Hematopoietic multipotent progenitor cell treated with erythropoietin and hydrocortisone succinate and interleukin-3 and kit ligand, for 4 days (in vitro differentiated cells): ENCODE data around the gene HMG20B.

Experiments
- DNase-seq: peaks from one replicate; pipeline ENCODE4 v3.0.0-alpha.2; 2015

Gene HMG20B

GRCh38 chr19:3537438-3538240, 35.1 kb upstream of the HMG20B start:
- peak; percentile 32 for DNase-seq

- no peak for DNase-seq
Observed at GRCh38 chr19:3538258-3538929, 34.4 kb upstream of the HMG20B start.

DNA sequence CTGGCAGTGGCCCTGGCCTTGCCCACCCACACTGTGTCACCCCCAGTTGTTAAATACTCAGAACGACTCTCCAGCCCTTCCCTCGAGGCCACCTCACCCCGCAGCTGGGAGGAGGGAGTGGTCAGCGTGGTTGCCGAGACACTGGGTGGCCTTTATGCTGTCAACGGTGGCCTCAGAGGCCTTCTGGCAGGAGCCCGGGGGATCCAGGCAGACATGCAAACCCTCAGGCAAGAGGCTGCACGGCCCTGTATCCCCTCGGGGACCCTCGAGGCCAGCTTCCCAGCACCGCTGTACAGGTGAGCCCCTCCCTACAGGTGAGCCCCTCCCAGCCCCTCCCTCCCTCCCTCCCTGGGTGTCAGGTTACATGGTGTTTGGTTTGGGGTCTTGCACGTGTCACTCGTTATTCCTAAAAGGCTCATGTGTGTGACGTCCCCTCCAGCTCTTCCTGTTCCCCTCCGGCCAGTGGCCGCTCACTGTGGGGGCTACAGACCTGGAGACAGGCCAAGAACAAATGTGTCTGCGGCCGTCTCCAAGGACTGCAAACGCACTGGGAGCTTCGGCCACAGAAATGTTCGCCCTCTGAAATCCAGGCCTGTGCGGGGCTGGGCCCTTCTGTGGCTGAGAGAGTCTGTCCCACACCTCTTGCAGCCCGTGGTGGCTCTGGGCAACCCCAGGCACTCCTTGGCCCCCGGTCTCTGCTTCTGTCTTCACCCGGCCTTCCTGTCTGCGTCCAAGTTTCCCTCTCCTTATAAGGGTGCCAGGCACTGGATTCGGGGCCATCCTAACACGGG, 33.6 kb upstream of the HMG20B start, which contains the start of gene TEKTIP1:
Gene TEKTIP1 (plus strand): TSS at position 210 of the 791 bp plus-strand sequence. CDS start 4 bp downstream, at position 214.
- DNase-seq, result no peak

GRCh38 chr19:3539756-3540118, 33.0 kb upstream of the HMG20B start:
- DNase-seq, result no peak

GRCh38 chr19:3543150-3544057, 29.3 kb upstream of the HMG20B start:
- no peak for DNase-seq

GRCh38 chr19:3544058-3544376, 28.7 kb upstream of the HMG20B start:
- no peak for DNase-seq

- peak; percentile 79 for DNase-seq
Observed at GRCh38 chr19:3544742-3545668, 27.7 kb upstream of the HMG20B start.

DNA sequence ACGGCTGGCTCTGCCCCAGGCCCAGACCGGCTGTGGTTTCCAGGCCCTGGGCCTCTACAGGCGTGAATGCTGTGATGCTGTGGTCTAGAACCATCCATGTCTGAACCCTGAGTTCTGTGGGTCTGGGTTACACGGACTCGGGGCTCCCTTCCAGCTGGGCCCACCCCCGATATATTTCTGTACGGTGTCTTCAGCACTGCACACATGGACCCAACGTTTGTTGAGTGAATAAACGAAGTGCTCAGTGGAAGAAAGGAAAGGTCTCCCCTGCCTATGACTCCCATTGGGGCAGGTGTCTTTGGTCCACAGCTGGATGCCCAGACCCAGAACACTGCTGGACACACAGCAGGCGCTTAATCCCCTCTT, 27.1 kb upstream of the HMG20B start:
- DNase-seq, result no peak

GRCh38 chr19:3546119-3546518, 26.6 kb upstream of the HMG20B start:
- no peak for DNase-seq

- DNase-seq, result peak; percentile 63
Observed at GRCh38 chr19:3547301-3547731, 25.4 kb upstream of the HMG20B start.

DNA sequence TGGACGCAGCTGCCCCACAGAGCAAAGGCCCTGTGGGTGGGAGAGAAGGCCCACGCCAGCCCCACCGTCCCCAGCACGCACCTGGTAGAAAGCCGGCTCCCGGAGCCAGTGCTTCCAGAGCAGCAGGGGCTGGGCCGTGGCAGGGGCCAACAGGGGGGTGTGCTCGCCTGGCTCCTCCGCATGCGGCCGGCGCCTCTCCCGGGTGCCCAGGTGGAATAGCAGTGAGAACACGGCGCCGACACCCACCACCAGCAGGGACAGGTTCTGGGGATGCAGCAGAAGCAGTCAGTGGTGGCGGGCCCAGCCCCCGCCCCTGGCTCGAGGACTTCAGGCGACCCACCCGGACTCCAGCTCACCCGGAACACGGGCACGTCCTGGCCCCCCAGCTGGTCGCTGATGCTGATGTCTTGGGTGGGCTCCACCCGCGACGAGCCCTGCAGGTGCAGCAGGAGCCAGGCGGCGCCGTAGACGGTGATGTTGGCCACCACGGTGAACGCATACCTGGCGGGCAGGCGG, 24.9 kb upstream of the HMG20B start:
- no peak for DNase-seq

DNA sequence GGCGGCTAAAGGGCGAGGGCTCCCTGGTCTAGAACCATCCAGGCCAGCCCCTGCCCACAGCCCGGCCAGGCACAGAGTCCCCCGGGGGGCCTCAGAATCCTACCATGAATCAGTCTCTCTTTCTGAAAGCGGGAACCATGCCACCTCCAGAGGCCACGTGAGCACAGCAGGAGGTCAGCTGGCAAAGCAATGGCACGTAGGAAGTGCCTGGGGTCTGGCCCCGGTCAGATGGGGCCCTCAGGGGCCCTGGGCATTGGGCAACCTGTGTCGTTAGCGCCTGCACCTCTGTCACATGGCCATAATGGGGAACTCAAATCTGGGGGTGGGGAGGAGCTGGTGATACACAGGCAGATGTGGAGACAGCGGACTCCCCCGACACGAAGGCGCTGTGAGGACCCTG, 24.1 kb upstream of the HMG20B start:
- peak; percentile 73 for DNase-seq

GRCh38 chr19:3549816-3550215, 22.9 kb upstream of the HMG20B start:
- DNase-seq, result no peak

GRCh38 chr19:3550947-3551791, 21.6 kb upstream of the HMG20B start:
- DNase-seq, result no peak

DNA sequence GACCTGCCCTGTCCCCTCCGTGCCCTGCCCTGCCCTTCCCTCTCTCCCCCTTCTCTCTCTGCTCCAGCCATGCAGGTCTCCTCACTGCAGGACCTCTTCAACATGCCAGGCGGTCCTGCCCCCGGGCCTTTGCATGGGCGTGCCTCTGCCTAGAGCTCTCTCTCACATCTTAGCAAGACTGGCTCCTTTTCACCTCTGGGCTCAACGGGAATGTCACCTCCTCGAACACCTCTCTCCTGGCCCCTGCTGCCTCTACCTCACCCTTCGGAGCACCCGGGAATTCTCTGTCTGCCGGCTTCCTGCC, 21.0 kb upstream of the HMG20B start:
- DNase-seq, result no peak

- peak; percentile 55 for DNase-seq
Observed at GRCh38 chr19:3554254-3555083, 18.3 kb upstream of the HMG20B start.

DNA sequence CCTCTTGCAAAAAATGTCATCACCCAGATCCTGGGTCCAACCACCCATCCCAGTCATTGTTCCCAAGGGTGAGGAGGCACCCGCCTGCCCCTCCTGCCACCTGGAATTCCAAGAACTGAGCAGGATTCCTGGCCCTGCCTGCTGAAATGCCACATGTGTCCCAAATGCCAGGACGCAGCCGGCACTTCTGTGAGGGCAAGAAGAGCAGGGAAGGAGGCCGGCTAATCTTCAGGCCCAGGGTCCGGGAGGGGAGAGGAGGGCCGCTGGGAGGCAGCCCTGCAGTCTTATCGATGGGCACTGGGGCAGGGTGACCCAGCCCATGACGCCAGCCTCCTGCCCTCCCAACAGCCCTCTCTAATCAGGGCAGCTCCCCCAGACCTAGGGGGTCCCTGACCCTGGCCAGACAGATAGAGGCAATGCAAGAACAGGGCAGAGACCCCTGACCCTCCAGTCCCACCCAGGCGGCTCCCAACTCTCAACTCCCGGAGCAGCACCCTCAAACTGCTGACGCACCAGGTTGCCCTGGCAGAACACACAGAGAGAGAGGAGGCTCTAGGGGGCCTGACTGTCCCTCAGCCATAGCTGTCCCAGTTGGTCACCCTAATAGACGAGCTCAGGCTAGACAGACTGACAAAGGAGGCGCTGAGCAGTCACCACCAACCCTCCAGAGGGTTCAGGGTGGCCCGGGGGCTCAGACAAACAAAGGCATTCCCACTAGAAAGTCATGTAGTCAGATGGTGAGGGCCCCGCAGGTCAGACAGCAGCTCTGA, 16.9 kb upstream of the HMG20B start:
- DNase-seq, result no peak

- DNase-seq, result no peak
Observed at GRCh38 chr19:3556423-3556977, 16.2 kb upstream of the HMG20B start.
